NT2/D1 (cell line): ENCODE results near the gene LYPD6B.

ENCODE experiments used
- DNase-seq: peaks from one replicate; pipeline ENCODE4 v3.0.0-alpha.2; 2011; ENCODE audit warnings: low read depth, low spot score
- H3K27me3 ChIP-seq: 2 replicates; pipeline ENCODE4 v1.6.0; 2011; ENCODE audit warnings: mild to moderate bottlenecking; ENCODE audit not compliant: insufficient read length, insufficient read depth
- H3K36me3 ChIP-seq: 2 replicates; pipeline ENCODE4 v1.6.1; 2011; ENCODE audit warnings: mild to moderate bottlenecking, low read length, mixed read lengths; ENCODE audit not compliant: insufficient read depth, insufficient read length
- H3K4me1 ChIP-seq: 2 replicates; pipeline ENCODE4 v1.5.1; 2011; ENCODE audit not compliant: insufficient read depth, insufficient read length
- H3K4me3 ChIP-seq: 2 replicates; pipeline ENCODE4 v1.5.1; 2011; ENCODE audit warnings: low read depth; ENCODE audit not compliant: insufficient read length
- H3K9ac ChIP-seq: 2 replicates; pipeline ENCODE4 v1.6.0; 2011; ENCODE audit warnings: low read depth; ENCODE audit not compliant: insufficient read length
- H3K9me3 ChIP-seq: 2 replicates; pipeline ENCODE4 v1.5.1; 2011; ENCODE audit warnings: mild to moderate bottlenecking, low read length; ENCODE audit not compliant: insufficient read depth
- SUZ12 ChIP-seq: IDR thresholded peaks from 2 replicates; pipeline ENCODE4 v1.6.1; 2011; ENCODE audit not compliant: insufficient read length, insufficient read depth; ENCODE audit errors: extremely low read depth
- YY1 ChIP-seq: IDR thresholded peaks from 2 replicates; pipeline ENCODE4 v1.6.1; 2011; ENCODE audit not compliant: insufficient read length, insufficient read depth
- ZNF274 ChIP-seq: IDR thresholded peaks from 2 replicates; pipeline ENCODE4 v1.6.1; 2011; ENCODE audit warnings: mild to moderate bottlenecking, low read depth, low read length

The LYPD6B gene

DNA sequence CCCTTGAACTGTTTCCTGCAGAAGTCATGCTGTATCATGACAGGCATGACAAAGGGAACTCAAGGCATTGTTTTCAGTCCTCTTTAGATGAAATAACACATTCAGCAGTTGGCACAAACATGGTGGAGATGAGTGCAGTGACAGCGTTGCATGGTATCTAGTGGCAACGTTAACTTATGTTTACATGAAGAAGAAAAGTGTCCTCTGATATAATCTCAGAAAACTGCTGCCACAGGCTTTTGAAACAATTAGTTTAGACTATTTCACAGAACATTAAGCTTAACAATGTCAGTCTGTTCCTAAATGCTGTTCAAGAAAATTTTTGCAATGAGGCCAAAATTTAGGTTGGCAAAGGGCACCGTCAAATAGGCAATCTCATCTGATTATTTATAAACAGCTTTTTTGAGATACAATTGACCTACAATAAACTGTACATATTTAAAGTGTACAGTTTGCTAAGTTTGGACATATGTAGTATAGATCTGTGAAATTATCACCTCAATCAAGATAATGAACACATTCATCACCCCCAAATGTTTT is 64.7 kb downstream of the LYPD6B start:
- Histone ChIP-seq H3K27me3 (no peaks in the 10 kb centered on the region), H3K9me3 (peaks cover 11% of the 10 kb centered on the region), H3K9ac (no peak overlapping the region), H3K4me1 (no peaks in the 10 kb centered on the region), H3K36me3 (no peaks in the 10 kb centered on the region), H3K4me3 (no peak overlapping the region)
- DNase-seq, result no peak
- TF ChIP-seq SUZ12 (no peak), ZNF274 (no peak), YY1 (no peak)

DNA sequence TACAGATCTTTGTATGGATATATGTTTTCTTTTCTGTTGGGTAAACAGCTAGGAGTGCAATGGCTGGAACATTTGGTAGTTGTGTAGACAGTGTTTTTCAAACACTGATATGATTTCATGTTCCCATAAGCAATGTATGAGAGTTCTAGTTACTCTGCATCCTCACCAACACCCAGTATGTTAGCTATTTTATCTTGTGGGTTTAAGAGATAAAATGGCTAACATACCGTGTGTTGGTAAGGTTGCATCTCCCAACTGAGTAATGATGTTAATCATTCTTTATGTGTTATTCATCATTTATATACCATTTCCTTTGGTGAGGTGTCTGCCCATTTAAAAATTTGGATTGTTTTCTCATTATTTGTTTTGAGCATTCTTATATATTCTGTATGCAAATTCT is 65.7 kb downstream of the LYPD6B start:
- no peaks in the 10 kb centered on the region for H3K27me3 ChIP-seq
- H3K9me3 ChIP-seq, result peaks cover 11% of the 10 kb centered on the region
- no peaks in the 10 kb centered on the region for H3K36me3 ChIP-seq
- TF ChIP-seq ZNF274, result no peak
- TF ChIP-seq YY1, result no peak
- no peak for TF ChIP-seq SUZ12
- H3K9ac ChIP-seq, result no peak overlapping the region
- no peaks in the 10 kb centered on the region for H3K4me1 ChIP-seq
- H3K4me3 ChIP-seq, result no peak overlapping the region
- no peak for DNase-seq

DNA sequence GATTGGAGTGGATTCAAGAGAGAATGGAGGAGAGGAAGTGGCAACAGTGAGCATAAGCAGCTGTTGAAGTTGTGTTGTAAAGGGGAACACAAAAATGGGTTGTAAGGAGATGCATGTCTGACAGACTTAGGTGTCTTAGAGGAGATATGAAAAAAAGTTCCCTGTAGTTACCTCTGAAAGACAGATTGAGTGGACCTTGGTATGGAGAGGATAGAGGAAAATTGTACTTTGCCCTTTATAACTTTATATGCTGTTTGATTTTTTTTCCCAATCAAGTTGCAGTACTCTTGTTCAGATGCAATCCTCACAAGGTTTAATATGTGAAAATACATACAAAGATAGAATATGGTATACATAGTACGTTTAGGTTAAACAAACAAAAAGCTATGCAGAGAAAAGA is 73.6 kb downstream of the LYPD6B start:
- no peaks in the 10 kb centered on the region for H3K9me3 ChIP-seq
- H3K36me3 ChIP-seq, result no peaks in the 10 kb centered on the region
- no peaks in the 10 kb centered on the region for H3K27me3 ChIP-seq
- H3K9ac ChIP-seq, result no peak overlapping the region
- no peak for DNase-seq
- H3K4me3 ChIP-seq, result no peak overlapping the region
- TF ChIP-seq SUZ12 (no peak), ZNF274 (no peak), YY1 (no peak)
- no peaks in the 10 kb centered on the region for H3K4me1 ChIP-seq

DNA sequence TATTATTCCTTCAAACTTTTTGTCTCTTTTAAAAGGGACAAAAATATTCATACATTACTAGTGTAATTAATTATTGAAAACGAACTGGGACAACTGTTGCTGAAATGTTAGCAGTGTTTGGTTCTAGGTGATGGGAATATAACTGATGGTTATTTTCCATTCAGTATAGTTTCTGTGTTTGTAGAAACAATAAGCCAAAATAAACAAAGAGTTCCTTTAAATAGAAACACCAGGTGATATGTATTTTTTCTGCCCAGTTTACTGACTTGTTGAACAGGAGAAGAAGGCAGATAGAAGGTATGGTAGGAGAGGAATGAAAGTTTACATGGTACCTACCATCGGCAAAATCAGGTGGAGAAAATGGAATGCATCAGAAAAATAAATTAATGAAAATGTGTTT is 74.2 kb downstream of the LYPD6B start:
- no peak overlapping the region for H3K9ac ChIP-seq
- no peaks in the 10 kb centered on the region for H3K4me1 ChIP-seq
- no peak for DNase-seq
- no peaks in the 10 kb centered on the region for H3K27me3 ChIP-seq
- no peaks in the 10 kb centered on the region for H3K36me3 ChIP-seq
- no peak for TF ChIP-seq ZNF274
- no peak for TF ChIP-seq YY1
- no peak overlapping the region for H3K4me3 ChIP-seq
- H3K9me3 ChIP-seq, result no peaks in the 10 kb centered on the region

DNA sequence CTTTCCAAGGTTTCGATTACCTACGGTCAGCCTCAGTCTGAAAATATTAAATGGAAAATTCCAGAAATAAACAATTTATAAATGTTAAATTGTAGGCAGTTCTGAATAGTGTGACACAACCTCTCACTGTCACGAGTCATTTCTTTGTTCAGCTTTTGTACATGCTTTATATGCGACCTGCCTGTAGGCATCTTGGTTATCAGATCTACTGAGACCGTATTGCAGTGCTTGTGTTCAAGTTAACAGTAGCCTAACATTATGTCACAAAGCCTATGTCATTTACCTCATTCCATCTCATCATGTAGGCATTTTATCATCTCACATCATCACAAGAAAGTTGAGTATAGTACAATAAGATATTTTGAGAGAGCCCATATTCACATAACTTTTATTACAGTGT is 77.3 kb downstream of the LYPD6B start:
- no peak overlapping the region for H3K9ac ChIP-seq
- no peak for DNase-seq
- no peaks in the 10 kb centered on the region for H3K36me3 ChIP-seq
- TF ChIP-seq SUZ12 (no peak), ZNF274 (no peak), YY1 (no peak)
- no peaks in the 10 kb centered on the region for H3K9me3 ChIP-seq
- H3K4me1 ChIP-seq, result no peaks in the 10 kb centered on the region
- no peak overlapping the region for H3K4me3 ChIP-seq
- no peaks in the 10 kb centered on the region for H3K27me3 ChIP-seq

DNA sequence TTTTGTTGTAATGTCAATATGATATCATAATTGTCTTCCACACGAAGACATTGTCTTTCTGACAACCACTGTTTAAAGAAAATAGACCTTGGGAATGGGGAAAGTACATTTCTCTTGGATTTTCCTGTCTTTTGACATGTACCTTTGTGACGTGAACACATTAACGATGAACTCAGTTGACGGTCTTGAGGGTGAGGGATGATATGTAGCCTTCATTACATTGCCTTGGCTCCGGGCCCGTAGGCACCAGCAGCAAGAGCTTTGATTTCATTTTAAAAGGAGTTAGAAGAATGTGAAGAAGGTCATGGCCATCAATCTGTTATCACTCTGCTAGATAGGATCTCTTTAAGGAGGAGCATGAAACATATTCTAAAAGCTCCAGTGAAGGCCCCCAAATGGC is 80.9 kb downstream of the LYPD6B start:
- TF ChIP-seq SUZ12 (no peak), ZNF274 (no peak), YY1 (no peak)
- DNase-seq, result no peak
- no peaks in the 10 kb centered on the region for H3K27me3 ChIP-seq
- H3K4me3 ChIP-seq, result no peak overlapping the region
- H3K36me3 ChIP-seq, result no peaks in the 10 kb centered on the region
- no peaks in the 10 kb centered on the region for H3K4me1 ChIP-seq
- H3K9ac ChIP-seq, result no peak overlapping the region
- no peaks in the 10 kb centered on the region for H3K9me3 ChIP-seq

DNA sequence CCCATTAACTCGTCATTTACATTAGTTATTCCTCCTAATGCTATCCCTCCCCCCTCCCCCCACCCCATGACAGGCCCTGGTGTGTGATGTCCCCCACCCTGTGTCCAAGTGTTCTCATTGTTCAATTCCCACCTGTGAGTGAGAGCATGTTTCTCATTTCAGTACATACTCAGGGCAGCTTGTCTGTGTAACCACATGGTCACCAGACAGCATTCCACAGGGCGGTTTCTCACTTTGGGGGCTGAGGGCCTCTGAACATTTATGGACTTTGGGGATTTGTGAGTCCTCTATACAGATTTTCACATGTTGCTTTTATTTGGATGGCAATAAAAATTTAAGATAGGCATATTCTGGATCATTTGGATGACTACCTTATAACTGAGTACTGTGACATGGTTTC is 84.0 kb downstream of the LYPD6B start:
- no peak overlapping the region for H3K4me3 ChIP-seq
- H3K36me3 ChIP-seq, result no peaks in the 10 kb centered on the region
- H3K4me1 ChIP-seq, result no peaks in the 10 kb centered on the region
- DNase-seq, result no peak
- H3K9me3 ChIP-seq, result no peaks in the 10 kb centered on the region
- H3K9ac ChIP-seq, result no peak overlapping the region
- H3K27me3 ChIP-seq, result no peaks in the 10 kb centered on the region
- no peak for TF ChIP-seq SUZ12
- no peak for TF ChIP-seq YY1
- no peak for TF ChIP-seq ZNF274

DNA sequence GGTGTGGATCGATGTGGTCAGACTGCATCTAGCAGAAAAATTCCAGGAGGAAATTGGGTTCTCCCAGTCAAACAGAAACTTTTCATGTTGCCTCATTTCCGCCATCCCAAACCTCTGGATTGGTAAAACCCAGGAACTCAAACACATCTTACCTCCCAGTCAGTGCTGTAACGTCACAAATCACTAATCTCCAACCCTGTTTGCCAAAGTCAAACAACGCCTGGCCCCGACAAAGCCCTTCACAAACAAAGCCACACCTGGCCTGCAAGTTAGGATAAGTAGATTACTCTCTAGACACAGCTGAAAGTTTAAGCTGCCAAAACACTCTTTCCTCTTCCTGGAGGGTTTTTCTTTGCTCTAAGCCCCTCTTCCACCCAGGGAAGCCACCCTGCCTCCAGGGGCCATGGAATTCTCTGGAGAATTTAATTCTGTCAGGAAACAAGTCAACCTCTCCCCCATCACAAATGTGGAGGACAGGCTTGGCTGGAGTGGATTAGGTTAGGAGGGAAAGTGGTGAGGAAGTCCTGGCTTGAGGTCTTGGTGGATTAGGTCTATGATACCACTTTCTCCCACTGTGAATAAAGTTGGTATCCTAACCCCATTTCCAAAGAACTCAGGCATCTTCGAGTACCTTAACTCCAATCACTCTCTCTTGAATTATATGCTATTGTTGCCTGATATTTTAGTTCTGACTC is 86.7 kb downstream of the LYPD6B start:
- no peak for DNase-seq
- Histone ChIP-seq H3K9ac (no peak overlapping the region), H3K4me3 (no peak overlapping the region), H3K4me1 (no peaks in the 10 kb centered on the region), H3K27me3 (no peaks in the 10 kb centered on the region), H3K9me3 (no peaks in the 10 kb centered on the region), H3K36me3 (no peaks in the 10 kb centered on the region)
- TF ChIP-seq ZNF274 (no peak), SUZ12 (no peak), YY1 (no peak)
